Stimulated activated CD8-positive, alpha-beta memory T cell treated with anti-CD3 and anti-CD28 coated beads, Interleukin-15, amount 100 ng/mL, for 4 hours (primary cell): Measurements from ENCODE around the gene SPATA45.
"Not testable (repeated sequence)": the region's sequence is repeated elsewhere in the genome, so short reads cannot be mapped to it uniquely, and the experiment has no call there.

Source experiments
- DNase-seq, 2 donors: peaks; one replicate each; pipeline ENCODE4 v3.0.0-alpha.2; 2020; ENCODE audit warnings: low read depth in 2 of 2

Gene SPATA45

GRCh38 chr1:212847549-212847948 lies at the start of gene SPATA45:
TSS of gene SPATA45 (minus strand) at chr1:212847649. CDS start at chr1:212836149, 11,500 bp downstream.
- no peak for DNase-seq

GRCh38 chr1:212892108-212892507 lies 44.7 kb upstream of the SPATA45 start:
- no peak for DNase-seq

- no peak for DNase-seq
These were observed 37.1 kb upstream of the SPATA45 start for GRCh38 chr1:212884592-212884991.

GRCh38 chr1:212879947-212880690 lies 32.7 kb upstream of the SPATA45 start:
- DNase-seq, result no peak

- no peak for DNase-seq
These were observed 31.0 kb upstream of the SPATA45 start for GRCh38 chr1:212878418-212878817.

GRCh38 chr1:212873518-212873917 lies 26.1 kb upstream of the SPATA45 start:
- DNase-seq, result no peak

GRCh38 chr1:212871976-212872375 lies 24.5 kb upstream of the SPATA45 start:
- DNase-seq, result no peak

GRCh38 chr1:212867192-212867591 lies 19.7 kb upstream of the SPATA45 start:
- no peak for DNase-seq

GRCh38 chr1:212864201-212864600 lies 16.8 kb upstream of the SPATA45 start:
- DNase-seq, result no peak

GRCh38 chr1:212863345-212863744 lies 15.9 kb upstream of the SPATA45 start:
- DNase-seq, result not testable (repeated sequence)

GRCh38 chr1:212862111-212862690 lies 14.8 kb upstream of the SPATA45 start:
- DNase-seq, result no peak

- no peak for DNase-seq
These were observed 13.5 kb upstream of the SPATA45 start for GRCh38 chr1:212860713-212861581.

- DNase-seq, result peak in 1 of 2 donors; percentile 1
These were observed 11.2 kb upstream of the SPATA45 start for GRCh38 chr1:212858461-212859265.

- DNase-seq, result peak; percentile 76 to 87
These were observed 10.6 kb upstream of the SPATA45 start, which contains the start of gene FLVCR1 for GRCh38 chr1:212857992-212858460. TSS of gene FLVCR1 (plus strand) at chr1:212858275. CDS start at chr1:212858453, 178 bp downstream.

- no peak for DNase-seq
These were observed 9.3 kb upstream of the SPATA45 start for GRCh38 chr1:212856755-212857154.

- DNase-seq, result no peak
These were observed 6.2 kb upstream of the SPATA45 start for GRCh38 chr1:212853658-212854057.

- DNase-seq, result no peak
These were observed 4.7 kb upstream of the SPATA45 start for GRCh38 chr1:212852105-212852688.

- DNase-seq, result not testable (repeated sequence)
These were observed 2.9 kb downstream of the SPATA45 start for GRCh38 chr1:212844521-212844920.

GRCh38 chr1:212838145-212838544 lies 9.3 kb downstream of the SPATA45 start:
- DNase-seq, result no peak

GRCh38 chr1:212833211-212834207 lies 13.9 kb downstream of the SPATA45 start:
- DNase-seq, result not testable (repeated sequence)
